ENCODE measurements around the gene TRIM24. TPM values are rescaled to one million over a fixed set of nuclear protein-coding genes. Genes with fewer than 3 reads are reported as not detected.

Gene TRIM24
- total RNA-seq, 1 experiment from 2014 or later = 113 TPM

- TF ChIP-seq ARID4B (CRISPR knock-in tag; IDR thresholded peaks at IDR 0.05; ENCODE audit: borderline replicate concordance) = no peak
Observed at GRCh38 chr7:138543739-138544138, 83.7 kb downstream of the TRIM24 start (continued).

- ATAC-seq = no peak
- Mint-ChIP-seq H3K36me3 (peaks cover 79% of the 10 kb centered on the region), H3K4me3 (no peak overlapping the region), H3K4me1 (0 out of 2 replicates have a peak, but pooled peaks cover 3% of the 10 kb centered on the region), H3K27me3 (ENCODE audit: low read depth) (no peaks in the 10 kb centered on the region), H3K9me3 (no peaks in the 10 kb centered on the region), H3K27ac (peak overlapping the region; percentile 11)
- no peak for DNase-seq (ENCODE audit: low spot score)
- POLR2A ChIA-PET = interaction anchor here (0.6 kb wide), 1 partner anchor 75 kb away, joined by 3 read pairs; no protein-coding TSS in a partner anchor
- CTCF ChIA-PET = no interaction called here
- TF ChIP-seq ZNF121 (CRISPR knock-in tag; IDR thresholded peaks at IDR 0.05) = no peak
- no peak for TF ChIP-seq E2F1 (CRISPR knock-in tag; IDR thresholded peaks at IDR 0.05)
- TF ChIP-seq ZNF396 (CRISPR knock-in tag; IDR thresholded peaks at IDR 0.05; ENCODE audit: borderline replicate concordance) = no peak
- TF ChIP-seq OVOL2 (CRISPR knock-in tag; IDR thresholded peaks at IDR 0.05; ENCODE audit: borderline replicate concordance) = no peak
- TF ChIP-seq, protein P1, sequence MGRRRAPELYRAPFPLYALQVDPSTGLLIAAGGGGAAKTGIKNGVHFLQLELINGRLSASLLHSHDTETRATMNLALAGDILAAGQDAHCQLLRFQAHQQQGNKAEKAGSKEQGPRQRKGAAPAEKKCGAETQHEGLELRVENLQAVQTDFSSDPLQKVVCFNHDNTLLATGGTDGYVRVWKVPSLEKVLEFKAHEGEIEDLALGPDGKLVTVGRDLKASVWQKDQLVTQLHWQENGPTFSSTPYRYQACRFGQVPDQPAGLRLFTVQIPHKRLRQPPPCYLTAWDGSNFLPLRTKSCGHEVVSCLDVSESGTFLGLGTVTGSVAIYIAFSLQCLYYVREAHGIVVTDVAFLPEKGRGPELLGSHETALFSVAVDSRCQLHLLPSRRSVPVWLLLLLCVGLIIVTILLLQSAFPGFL (CRISPR knock-in tag; IDR thresholded peaks at IDR 0.05; ENCODE audit: borderline replicate concordance) = no peak
- no peak for TF ChIP-seq RORB (CRISPR knock-in tag; IDR thresholded peaks at IDR 0.05)
- no peak for TF ChIP-seq PRDM15 (CRISPR knock-in tag; IDR thresholded peaks at IDR 0.05)
- no peak for TF ChIP-seq CBFB (CRISPR knock-in tag; IDR thresholded peaks at IDR 0.05; ENCODE audit: low read depth)
- TF ChIP-seq NFE2L1 (CRISPR knock-in tag; IDR thresholded peaks at IDR 0.05) = no peak
- no peak for TF ChIP-seq PRRX2 (CRISPR knock-in tag; IDR thresholded peaks at IDR 0.05)
- no peak for TF ChIP-seq ZNF671 (CRISPR knock-in tag; IDR thresholded peaks at IDR 0.05)
- TF ChIP-seq ZNF138 (CRISPR knock-in tag; conservative IDR thresholded peaks at IDR 0.05) = no peak
- TF ChIP-seq, protein P2, sequence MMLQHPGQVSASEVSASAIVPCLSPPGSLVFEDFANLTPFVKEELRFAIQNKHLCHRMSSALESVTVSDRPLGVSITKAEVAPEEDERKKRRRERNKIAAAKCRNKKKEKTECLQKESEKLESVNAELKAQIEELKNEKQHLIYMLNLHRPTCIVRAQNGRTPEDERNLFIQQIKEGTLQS (CRISPR knock-in tag; conservative IDR thresholded peaks at IDR 0.05) = no peak
- no peak for TF ChIP-seq TEAD1 (CRISPR knock-in tag; IDR thresholded peaks at IDR 0.05)
- no peak for TF ChIP-seq ATF1 (CRISPR knock-in tag; IDR thresholded peaks at IDR 0.05)
- no peak for TF ChIP-seq KAT7 (CRISPR knock-in tag; IDR thresholded peaks at IDR 0.05; ENCODE audit: borderline replicate concordance)
- TF ChIP-seq, protein P3, sequence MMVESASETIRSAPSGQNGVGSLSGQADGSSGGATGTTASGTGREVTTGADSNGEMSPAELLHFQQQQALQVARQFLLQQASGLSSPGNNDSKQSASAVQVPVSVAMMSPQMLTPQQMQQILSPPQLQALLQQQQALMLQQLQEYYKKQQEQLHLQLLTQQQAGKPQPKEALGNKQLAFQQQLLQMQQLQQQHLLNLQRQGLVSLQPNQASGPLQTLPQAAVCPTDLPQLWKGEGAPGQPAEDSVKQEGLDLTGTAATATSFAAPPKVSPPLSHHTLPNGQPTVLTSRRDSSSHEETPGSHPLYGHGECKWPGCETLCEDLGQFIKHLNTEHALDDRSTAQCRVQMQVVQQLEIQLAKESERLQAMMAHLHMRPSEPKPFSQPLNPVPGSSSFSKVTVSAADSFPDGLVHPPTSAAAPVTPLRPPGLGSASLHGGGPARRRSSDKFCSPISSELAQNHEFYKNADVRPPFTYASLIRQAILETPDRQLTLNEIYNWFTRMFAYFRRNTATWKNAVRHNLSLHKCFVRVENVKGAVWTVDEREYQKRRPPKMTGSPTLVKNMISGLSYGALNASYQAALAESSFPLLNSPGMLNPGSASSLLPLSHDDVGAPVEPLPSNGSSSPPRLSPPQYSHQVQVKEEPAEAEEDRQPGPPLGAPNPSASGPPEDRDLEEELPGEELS (CRISPR knock-in tag; IDR thresholded peaks at IDR 0.05) = no peak
Observed at GRCh38 chr7:138545123-138545522, 85.1 kb downstream of the TRIM24 start.

Measured in WTC11 (cell line).